ENCODE measurements around the gene SPTBN5. TPM values are rescaled to one million over a fixed set of nuclear protein-coding genes. Genes with fewer than 3 reads are reported as not detected.

SPTBN5 gene
- total RNA-seq, 1 donor from 2014 or later = 3.2 TPM

DNA sequence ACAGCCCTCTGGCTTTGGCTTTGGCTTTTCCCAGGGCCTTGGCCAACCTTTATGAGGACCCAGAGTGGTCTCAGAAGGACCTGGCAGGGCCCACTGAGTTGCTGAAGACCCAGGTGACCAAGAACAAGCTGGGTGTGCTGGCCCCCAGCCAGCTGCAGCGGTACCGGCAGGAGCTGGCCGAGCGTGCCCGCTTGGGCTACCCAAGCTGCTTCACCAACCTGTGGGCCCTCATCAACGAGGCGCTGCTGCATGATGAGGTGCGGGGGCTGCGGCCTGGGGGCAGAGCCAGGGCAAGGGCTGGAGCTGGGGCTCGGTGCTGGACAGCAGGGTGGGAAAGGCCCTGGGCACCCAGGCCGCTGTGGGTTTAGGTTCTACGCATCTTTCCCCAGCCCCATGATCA, 49.0 kb downstream of the SPTBN5 start:
- TF ChIP-seq, protein P1, sequence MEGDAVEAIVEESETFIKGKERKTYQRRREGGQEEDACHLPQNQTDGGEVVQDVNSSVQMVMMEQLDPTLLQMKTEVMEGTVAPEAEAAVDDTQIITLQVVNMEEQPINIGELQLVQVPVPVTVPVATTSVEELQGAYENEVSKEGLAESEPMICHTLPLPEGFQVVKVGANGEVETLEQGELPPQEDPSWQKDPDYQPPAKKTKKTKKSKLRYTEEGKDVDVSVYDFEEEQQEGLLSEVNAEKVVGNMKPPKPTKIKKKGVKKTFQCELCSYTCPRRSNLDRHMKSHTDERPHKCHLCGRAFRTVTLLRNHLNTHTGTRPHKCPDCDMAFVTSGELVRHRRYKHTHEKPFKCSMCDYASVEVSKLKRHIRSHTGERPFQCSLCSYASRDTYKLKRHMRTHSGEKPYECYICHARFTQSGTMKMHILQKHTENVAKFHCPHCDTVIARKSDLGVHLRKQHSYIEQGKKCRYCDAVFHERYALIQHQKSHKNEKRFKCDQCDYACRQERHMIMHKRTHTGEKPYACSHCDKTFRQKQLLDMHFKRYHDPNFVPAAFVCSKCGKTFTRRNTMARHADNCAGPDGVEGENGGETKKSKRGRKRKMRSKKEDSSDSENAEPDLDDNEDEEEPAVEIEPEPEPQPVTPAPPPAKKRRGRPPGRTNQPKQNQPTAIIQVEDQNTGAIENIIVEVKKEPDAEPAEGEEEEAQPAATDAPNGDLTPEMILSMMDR (IDR thresholded peaks at IDR 0.05) = no peak
- Mint-ChIP-seq H3K4me1 (ENCODE audit: unreplicated experiment) (no peaks in the 10 kb centered on the region), H3K9me3 (ENCODE audit: unreplicated experiment) (no peaks in the 10 kb centered on the region), H3K36me3 (ENCODE audit: unreplicated experiment) (peaks cover 15% of the 10 kb centered on the region), H3K27ac (ENCODE audit: unreplicated experiment) (no peak overlapping the region), H3K27me3 (ENCODE audit: unreplicated experiment) (no peaks in the 10 kb centered on the region), H3K4me3 (ENCODE audit: unreplicated experiment) (no peak overlapping the region)
- no peak for DNase-seq (ENCODE audit: extremely low spot score, unreplicated experiment)

DNA sequence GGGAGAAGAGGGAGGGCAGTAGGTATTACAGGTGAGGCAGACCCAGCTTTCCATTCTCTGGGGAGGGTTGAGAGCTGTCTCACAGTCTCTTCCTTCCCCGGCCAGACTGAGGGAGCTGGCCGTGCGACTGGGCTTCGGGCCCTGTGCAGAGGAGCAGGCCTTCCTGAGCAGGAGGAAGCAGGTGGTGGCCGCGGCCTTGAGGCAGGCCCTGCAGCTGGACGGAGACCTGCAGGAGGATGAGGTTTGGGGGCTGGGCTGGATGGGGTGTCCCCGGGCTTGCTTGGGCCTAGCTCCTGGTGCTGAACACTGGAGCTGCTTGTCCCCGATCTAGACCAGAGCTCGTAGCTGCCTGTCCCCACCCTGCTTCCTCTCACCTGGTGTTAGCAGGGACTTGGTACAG, 50.3 kb downstream of the SPTBN5 start:
- H3K27me3 Mint-ChIP-seq (ENCODE audit: unreplicated experiment) = no peaks in the 10 kb centered on the region
- TF ChIP-seq, protein P1 (IDR thresholded peaks at IDR 0.05) = no peak
- no peaks in the 10 kb centered on the region for H3K9me3 Mint-ChIP-seq (ENCODE audit: unreplicated experiment)
- H3K27ac Mint-ChIP-seq (ENCODE audit: unreplicated experiment) = no peak overlapping the region
- H3K4me3 Mint-ChIP-seq (ENCODE audit: unreplicated experiment) = no peak overlapping the region
- no peaks in the 10 kb centered on the region for H3K4me1 Mint-ChIP-seq (ENCODE audit: unreplicated experiment)
- H3K36me3 Mint-ChIP-seq (ENCODE audit: unreplicated experiment) = peaks cover 15% of the 10 kb centered on the region
- no peak for DNase-seq (ENCODE audit: extremely low spot score, unreplicated experiment)

- H3K36me3 Mint-ChIP-seq (ENCODE audit: unreplicated experiment) = peaks cover 8% of the 10 kb centered on the region
- H3K27me3 Mint-ChIP-seq (ENCODE audit: unreplicated experiment) = no peaks in the 10 kb centered on the region
- TF ChIP-seq, protein P1 (IDR thresholded peaks at IDR 0.05) = no peak
These were observed 51.6 kb downstream of the SPTBN5 start for GRCh38 chr15:41842229-41842628.

DNA sequence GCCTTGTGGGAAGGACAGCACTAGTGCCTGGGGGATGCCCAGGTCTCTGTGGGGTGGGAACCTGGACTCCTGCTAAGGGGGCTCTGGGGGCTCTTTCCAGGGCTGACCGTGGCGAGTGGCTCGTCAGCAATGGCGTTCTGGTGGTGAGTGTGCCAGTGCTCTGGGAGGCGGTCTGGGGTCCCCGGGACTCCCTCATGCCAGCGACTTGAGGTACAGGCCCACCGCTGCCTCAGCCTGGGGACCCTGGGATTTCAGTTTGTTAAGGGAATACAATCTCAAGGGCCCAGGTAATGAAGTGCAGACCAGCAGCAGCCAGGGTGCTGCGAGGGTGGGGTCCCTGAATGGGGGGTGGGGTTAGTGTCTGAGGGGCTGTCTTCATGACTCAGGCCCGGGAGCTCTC, 52.7 kb downstream of the SPTBN5 start:
- DNase-seq (ENCODE audit: extremely low spot score, unreplicated experiment) = no peak
- TF ChIP-seq, protein P1 (IDR thresholded peaks at IDR 0.05) = no peak
- H3K27ac Mint-ChIP-seq (ENCODE audit: unreplicated experiment) = no peak overlapping the region
- H3K9me3 Mint-ChIP-seq (ENCODE audit: unreplicated experiment) = no peaks in the 10 kb centered on the region
- no peak overlapping the region for H3K4me3 Mint-ChIP-seq (ENCODE audit: unreplicated experiment)
- H3K4me1 Mint-ChIP-seq (ENCODE audit: unreplicated experiment) = peaks cover 5% of the 10 kb centered on the region
- peaks cover 5% of the 10 kb centered on the region for H3K36me3 Mint-ChIP-seq (ENCODE audit: unreplicated experiment)
- no peaks in the 10 kb centered on the region for H3K27me3 Mint-ChIP-seq (ENCODE audit: unreplicated experiment)

More at GRCh38 chr15:41842229-41842628, 51.6 kb downstream of the SPTBN5 start:
- Mint-ChIP-seq H3K9me3 (ENCODE audit: unreplicated experiment) (no peaks in the 10 kb centered on the region), H3K4me1 (ENCODE audit: unreplicated experiment) (no peaks in the 10 kb centered on the region), H3K4me3 (ENCODE audit: unreplicated experiment) (no peak overlapping the region), H3K27ac (ENCODE audit: unreplicated experiment) (no peak overlapping the region)
- no peak for DNase-seq (ENCODE audit: extremely low spot score, unreplicated experiment)

DNA sequence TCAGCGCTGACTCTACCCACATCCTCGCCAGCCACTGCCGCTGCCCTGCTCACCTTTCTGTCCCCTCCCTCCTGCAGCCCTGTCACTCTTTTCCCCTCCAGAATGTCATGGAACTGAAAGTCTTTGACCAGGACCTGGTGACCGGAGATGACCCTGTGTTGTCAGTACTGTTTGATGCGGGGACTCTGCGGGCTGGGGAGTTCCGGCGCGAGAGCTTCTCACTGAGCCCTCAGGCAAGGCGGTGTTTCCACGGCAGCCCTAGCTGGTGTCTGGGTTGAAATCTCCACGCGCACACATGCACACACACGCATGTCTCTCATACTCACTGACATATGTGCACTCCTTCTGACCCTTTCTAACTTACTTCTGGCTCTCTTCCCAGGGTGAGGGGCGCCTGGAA, 53.2 kb downstream of the SPTBN5 start:
- H3K9me3 Mint-ChIP-seq (ENCODE audit: unreplicated experiment) = no peaks in the 10 kb centered on the region
- peaks cover 10% of the 10 kb centered on the region for H3K4me1 Mint-ChIP-seq (ENCODE audit: unreplicated experiment)
- TF ChIP-seq, protein P1 (IDR thresholded peaks at IDR 0.05) = no peak
- no peak overlapping the region for H3K27ac Mint-ChIP-seq (ENCODE audit: unreplicated experiment)
- peaks cover 4% of the 10 kb centered on the region for H3K36me3 Mint-ChIP-seq (ENCODE audit: unreplicated experiment)
- no peak overlapping the region for H3K4me3 Mint-ChIP-seq (ENCODE audit: unreplicated experiment)
- H3K27me3 Mint-ChIP-seq (ENCODE audit: unreplicated experiment) = no peaks in the 10 kb centered on the region
- DNase-seq (ENCODE audit: extremely low spot score, unreplicated experiment) = no peak
